GM12874 (cell line): ENCODE results near the gene SLC22A23.

Experiments
- CTCF ChIP-seq: IDR thresholded peaks from 2 replicates; pipeline ENCODE4 v1.5.1; 2011; ENCODE audit warnings: low read depth, mild to moderate bottlenecking, control low read depth, low read length, moderate library complexity; ENCODE audit not compliant: insufficient read depth

Gene SLC22A23

GRCh38 chr6:3499603-3500002, 42.8 kb upstream of the SLC22A23 start:
- TF ChIP-seq CTCF: no peak

- TF ChIP-seq CTCF: no peak
Measured at GRCh38 chr6:3496395-3496794, 39.5 kb upstream of the SLC22A23 start.

GRCh38 chr6:3494391-3495100, 37.7 kb upstream of the SLC22A23 start:
- no peak for TF ChIP-seq CTCF

- TF ChIP-seq CTCF: no peak
Measured at GRCh38 chr6:3490625-3490980, 33.8 kb upstream of the SLC22A23 start.

GRCh38 chr6:3489961-3490624, 33.2 kb upstream of the SLC22A23 start:
- TF ChIP-seq CTCF: no peak

GRCh38 chr6:3489027-3489757, 32.3 kb upstream of the SLC22A23 start:
- no peak for TF ChIP-seq CTCF

- no peak for TF ChIP-seq CTCF
Measured at GRCh38 chr6:3484946-3485345, 28.1 kb upstream of the SLC22A23 start.
